GM21737 (cell line): ENCODE results near the gene LMCD1.

Experiments
- ATAC-seq: cut with Tn5 transposase; IDR thresholded peaks from one replicate; pipeline ENCODE4 v1.9.1; 2021; ENCODE audit warnings: mild to moderate bottlenecking, moderate library complexity; ENCODE audit not compliant: unreplicated experiment

The LMCD1 gene

DNA sequence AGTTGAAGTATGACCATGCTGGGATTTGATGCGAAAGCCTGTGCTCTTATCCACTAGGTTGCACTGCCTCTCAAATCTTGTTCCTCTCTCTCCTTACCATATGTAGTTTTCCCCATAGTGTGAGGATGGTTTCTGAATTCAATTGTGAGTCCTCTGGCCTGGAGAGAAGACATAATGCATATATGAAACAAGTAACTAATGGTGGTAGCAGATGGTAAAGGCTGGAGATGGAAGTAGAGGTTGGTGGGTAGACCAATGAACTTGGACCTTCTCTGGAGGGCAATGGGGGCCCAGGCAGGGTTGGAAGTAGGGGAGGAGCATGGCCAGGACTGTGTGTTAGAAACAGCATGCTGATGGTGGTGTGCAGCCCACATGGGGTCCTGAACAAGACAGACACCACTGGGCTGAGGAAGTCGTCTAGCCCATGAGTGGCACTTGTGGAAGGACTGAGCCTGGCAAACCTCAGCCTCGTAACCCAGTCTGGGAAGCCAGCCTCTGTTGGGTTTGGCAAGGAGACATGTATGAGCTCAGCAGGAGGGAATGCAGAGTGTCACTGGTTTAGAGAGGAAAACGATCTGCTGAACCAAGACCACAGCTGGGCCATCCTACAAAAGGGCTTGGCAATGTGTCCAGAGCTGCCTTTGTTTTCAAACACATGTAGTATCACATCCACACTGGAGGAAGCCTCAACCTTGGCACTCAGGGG lies 18.5 kb upstream of the LMCD1 start:
- ATAC-seq: no peak

DNA sequence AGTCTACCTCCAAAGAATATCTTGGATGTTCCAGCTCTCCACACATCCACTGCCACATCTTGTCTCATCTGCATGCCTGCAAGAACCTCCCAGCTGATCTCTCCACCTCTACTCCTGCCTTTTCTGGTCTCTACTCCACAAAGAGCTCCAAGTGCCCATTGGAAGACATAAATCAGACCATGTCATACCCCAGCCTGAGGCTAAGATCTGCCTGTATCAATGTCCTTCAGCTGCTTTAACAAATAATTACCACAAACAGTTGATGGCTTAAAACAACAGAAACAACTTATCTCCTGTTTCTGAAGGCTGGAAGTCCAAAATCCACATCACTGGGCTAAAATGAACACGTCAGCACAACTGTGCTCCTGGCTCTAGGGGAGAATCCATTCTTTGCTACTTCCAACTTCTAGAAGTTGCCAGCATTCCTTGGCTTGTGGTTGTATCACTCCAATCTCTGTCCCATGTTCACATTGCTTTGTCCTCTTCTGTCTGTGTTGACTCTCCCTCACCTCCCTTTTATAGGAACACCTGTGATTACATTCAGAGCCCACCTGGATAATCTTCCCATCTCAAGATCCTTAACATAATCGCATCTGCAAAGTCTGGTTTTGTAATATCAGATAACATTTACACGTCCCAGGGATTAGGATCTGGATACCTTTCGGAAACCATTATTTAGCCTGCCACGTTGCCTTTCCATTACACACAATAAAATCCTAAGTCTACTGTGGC lies 17.0 kb upstream of the LMCD1 start:
- no peak for ATAC-seq

DNA sequence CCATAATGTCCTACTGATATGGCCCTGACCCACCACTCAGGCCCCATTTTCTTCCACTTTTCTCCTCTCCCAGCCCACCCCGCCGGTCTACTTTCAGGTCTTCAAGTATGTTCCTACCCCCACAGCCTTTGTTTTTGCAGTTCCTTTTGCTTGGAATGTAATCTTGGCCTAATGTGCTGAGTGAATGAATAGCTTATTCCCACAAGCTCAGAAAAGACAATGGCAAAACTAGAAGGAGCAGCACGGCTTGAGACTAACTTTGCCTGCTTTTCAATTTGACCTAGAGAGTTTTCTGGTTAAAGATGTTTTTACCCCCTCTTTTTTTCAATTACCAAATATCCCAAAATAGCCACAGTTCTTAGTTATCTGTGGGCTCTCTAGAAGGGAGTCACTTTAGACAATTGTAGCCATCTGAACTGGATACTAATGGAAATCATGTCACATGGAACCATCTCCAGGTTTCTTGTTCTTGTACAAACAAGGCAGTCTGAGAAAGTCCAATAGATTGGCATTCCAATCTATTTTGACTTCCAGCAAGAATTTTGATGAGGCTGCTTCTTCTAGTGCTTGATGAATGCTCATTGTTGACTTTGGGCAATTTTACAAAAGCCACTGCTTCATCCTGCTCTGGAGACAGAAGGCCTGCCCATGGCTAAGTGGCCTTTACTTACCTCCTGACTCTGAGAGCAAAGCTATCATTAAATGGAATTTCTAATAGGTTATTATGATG lies 16.3 kb upstream of the LMCD1 start:
- no peak for ATAC-seq

DNA sequence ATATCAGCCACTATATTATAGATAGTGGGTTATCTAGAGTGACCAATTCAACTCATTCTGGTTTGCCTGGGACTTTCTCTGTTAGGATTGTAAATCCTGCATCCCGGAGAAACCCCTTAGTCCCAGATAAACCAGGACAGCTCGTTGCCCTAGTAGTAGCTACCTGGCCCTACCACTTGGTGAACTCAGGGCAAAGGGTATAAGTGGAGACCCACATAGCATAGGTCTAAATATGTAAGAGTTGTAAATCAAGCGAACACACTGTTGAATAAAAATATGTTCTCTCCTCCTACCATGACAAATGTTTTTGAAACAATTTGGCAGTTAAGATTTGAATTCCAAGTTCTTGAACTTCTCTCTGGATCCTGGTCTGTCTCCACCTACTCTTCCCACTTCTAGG lies 15.7 kb upstream of the LMCD1 start:
- no peak for ATAC-seq

DNA sequence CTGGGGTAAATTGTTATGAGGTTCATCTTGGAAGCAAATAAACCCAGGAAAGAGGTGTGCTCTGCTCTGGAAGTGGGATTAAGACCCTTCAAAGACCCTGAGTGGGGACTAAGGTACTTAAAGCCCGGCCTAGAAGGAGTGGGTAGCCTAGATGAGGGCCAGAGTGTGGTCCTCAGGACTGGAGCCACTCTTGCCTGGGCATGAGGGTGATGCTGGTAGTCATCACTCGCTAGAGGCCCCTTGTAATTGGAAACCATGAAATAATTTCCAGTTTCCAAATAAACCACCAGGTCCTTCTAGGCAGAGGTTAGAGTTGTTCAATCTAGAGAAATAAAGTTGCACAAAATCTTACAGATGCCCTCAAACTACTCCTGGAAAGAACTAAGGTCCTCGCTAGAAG lies 15.2 kb upstream of the LMCD1 start:
- ATAC-seq: no peak

DNA sequence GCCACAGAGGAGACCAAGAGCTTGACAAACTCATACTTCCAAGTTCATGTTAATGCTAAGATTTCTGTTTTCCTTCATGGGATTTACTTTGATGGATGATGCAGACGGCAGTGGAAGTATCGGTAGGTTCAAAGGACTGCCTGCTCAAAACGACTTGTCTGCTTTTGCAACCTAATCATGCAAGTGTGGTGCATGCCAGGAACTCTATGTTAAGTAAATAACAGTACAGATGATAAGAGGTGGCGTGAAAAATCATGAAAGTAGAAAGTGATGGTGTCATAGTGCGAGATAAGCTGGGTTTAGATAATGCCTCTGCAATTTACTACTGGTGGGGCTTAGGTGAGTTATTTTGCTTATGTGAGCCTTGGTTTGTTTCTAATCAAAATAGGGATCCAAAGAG lies 14.7 kb upstream of the LMCD1 start:
- ATAC-seq: no peak

DNA sequence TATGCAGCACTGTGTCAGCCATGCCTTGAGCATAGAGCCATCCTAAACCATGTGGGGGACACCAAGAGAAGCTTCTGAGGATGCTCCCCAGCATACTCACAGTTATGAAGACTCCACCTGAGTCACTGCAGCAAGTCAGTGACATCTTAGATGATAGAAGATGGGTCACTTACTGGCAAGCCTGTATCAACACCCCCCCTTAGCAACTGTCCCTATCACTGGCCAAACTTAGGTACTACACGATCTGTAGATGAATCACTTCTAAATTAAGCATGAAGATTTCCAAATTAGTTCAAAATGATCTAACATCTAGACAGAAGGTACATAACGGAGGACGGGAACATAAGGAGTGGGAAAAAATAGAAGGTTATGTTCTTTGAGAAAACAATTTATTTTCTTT lies 13.2 kb upstream of the LMCD1 start:
- ATAC-seq: no peak

DNA sequence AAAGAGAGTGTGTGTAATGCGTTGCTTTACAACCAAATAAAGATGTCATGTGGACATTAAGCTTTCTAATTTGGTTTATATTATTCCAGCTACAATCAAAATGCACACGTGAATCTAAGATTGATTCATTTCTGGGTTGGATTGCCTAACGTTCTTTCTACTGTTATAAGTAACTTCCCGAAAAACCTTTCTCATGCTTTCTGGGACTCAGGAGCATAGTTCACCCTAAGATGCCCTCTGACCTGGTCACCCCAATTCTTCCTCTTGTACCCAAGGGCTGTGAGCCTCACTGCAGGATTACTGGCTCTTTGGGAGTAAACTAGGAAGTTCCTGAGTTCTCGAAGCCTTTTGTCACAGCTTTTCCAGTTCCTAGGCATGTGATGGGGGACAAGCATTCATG lies 12.7 kb upstream of the LMCD1 start:
- ATAC-seq: no peak

DNA sequence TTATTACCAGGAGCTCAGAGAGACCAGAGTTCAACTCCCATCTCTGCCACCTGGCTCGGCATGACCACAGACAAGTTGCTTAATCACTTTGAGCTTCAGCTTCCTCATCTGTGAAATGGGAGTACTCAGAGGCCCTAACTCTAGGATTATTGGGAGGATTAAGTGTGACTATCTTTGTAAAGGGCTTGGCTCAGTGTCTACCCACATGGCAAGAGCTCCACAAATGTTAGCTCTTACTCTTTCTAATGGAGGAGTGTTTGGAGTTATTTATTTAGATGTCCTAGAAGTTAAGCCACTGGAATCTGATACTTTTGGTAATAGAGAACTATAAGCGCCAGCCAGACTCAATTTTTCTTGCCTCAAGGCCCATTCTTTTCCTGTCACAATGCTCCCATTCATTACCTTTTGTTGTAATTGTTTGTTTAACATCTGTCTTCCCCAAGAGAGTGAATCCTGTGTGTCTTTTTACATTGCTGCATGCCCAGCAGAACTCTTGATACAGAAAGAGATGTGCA lies 12.3 kb upstream of the LMCD1 start:
- ATAC-seq: no peak

DNA sequence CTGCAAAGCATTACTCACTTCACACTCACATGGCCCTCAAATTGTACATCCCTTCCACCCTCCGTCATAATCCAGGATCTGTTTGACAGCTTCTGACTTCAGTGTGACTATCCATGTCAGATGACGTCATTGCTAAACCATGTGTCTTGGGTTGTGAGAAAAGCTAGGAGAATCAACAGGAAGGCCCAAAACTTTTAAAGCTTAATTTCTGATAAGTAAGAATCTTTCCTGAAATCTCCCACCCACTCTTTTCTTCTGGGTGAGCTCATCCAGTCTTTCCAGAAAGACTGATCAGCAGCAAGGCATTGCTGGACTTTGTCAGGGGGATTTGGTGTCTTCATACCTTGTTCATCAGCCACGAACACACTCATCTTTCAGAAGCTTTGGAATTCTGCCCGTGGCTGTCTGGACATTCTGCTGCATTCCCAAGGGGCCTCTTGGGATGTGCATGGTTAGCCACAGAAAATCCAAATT lies 11.5 kb upstream of the LMCD1 start:
- ATAC-seq: no peak

DNA sequence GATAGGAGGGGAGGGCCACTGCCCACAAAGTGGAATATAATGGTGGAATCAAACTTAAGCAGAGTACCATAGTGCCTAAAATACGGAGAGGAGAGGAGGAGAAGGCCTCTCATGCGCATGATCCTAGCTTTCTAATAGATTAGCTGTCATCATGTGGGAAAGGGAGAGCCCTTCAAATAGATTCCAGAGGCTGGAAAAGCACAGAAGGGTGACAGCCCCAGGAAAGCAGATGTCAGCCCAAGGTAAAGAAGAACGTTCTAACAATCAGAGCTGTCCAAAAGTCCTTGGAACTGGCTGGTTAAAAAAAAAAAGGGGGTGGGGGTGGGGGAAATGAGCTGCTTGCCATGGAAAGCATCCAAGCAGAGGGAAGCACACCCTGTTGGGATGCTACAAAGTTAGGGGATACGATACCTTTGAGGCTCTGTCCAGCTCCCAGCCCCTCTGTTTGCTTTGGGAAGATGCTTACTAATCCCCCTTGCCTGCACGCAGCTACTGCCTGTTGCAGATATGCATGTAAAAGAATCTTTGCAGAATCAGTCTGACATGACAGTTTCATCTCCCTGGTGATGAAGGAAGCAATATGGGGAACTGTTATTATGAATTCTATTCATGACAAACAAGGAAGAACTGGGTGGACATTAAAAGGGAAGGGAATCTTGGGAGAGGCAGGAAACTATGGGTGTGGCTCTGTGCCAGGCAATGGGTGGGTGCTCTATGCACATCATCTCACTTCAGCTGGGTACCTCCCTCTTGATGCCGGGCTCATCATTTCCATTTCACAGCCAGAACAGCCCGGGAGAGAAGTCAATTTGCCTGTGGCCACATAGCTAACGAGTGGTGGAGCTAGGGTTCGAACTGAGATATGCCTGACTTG lies 10.1 kb upstream of the LMCD1 start:
- no peak for ATAC-seq

DNA sequence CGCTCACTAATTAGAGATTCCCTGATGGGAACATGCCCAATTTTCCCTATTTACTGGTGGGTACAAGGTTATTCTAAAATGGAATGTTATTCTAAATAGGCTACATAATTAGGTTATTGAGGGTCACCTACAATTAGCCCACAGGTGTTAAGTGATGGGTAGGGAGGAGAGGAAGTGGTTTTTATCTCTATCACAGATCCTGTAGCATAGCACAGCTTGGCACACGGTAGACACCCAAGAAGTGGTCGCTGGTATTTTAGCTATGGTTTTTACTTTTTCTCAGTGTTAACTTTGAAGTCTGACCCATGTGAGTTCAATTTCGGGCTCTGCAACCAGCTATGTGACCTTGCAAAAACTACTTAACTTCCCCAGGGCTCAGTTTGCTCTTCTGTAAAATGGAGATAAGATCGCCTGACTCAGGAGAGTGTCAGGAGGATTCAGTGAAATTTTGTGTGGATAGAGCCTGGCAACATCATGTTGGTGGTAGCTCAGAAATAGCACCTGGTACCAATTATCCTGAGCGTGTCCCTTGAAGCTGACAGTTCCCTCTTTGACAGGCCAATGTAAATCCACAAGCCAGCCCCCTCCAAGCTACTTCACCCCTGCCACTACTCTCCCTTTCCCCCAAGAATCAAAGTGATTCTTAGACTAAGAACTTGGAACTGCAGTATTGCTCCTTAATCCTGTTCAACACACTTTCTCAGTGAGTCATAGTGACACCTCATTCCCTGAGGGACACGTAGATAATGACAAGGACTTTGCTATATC lies 8.7 kb upstream of the LMCD1 start:
- ATAC-seq: no peak

DNA sequence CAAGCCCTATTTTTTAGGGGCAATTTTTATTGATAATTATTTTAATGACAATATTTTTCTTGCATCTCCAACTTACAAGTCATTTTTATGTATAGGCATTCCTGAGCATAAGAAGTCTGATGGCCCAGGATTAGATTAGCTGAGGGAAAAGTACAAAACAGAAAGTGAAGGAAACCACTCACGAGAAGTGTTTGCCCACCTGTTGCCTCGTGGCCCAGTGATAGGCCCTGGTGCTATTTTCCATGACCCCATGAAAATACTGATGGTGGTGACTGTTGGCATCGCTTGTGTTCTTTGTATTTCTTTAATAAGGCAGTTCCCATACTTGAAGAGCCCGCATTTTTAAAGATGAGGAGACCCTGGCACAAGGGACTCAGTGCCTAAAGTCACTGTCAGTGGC lies 7.9 kb upstream of the LMCD1 start:
- ATAC-seq: no peak

DNA sequence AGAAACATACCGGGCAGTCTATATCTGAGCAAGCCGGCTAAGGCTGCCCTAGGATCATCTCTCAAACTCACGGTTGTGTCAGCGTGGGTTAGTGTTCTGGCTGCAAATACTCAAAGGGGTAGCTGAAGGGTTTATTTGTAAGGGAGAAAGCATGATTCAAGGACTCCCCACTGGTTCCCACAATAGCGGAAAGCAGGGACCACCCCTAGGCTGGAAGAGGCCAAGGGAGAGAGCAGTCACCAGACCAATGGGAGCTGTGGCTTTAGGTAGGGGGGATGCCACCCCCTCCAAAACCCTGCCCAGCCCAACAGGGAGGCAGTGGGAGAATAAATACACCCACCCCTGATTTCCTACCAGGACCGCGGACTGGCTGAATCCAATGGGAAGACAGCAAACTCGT lies 7.3 kb upstream of the LMCD1 start:
- no peak for ATAC-seq

DNA sequence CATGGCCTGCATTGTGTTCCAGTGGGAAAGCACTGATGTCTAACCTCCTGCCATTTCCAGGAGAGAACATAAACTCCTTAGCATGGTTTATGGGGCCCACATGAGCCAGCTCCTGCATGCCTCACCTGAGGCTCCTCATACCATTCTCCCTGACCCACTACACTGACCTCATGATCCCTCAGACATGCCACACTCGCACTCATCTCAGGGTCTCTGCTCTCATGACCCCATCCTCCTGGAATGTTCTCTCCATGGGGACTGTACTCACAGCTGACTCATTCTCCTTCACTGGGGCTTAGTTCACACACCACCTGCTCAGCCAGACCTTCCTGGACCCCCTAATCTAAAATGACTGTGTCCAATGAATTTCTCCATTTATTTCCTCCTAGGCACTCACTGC lies 4.0 kb upstream of the LMCD1 start:
- ATAC-seq: no peak

DNA sequence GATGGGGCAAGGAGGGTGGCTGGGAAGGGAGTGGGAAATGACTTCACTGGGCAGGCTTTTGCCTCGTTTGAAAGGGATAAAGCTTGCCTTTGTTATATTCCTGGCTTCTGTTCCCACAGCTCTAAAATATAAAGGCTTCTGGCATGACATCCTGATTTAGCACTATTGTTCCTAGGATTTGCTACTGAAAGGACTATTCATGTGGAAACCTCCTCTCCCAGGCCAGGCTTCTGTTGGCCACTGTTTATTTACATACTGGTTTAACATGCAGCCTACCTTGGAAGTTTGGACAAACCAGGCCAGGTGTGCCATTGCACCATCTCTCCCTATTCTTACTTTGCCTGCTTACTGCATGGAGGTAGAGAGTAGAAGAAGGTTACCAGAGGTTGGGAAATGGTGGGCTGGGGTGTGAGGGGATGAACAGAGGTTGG lies 2.4 kb upstream of the LMCD1 start:
- no peak for ATAC-seq

DNA sequence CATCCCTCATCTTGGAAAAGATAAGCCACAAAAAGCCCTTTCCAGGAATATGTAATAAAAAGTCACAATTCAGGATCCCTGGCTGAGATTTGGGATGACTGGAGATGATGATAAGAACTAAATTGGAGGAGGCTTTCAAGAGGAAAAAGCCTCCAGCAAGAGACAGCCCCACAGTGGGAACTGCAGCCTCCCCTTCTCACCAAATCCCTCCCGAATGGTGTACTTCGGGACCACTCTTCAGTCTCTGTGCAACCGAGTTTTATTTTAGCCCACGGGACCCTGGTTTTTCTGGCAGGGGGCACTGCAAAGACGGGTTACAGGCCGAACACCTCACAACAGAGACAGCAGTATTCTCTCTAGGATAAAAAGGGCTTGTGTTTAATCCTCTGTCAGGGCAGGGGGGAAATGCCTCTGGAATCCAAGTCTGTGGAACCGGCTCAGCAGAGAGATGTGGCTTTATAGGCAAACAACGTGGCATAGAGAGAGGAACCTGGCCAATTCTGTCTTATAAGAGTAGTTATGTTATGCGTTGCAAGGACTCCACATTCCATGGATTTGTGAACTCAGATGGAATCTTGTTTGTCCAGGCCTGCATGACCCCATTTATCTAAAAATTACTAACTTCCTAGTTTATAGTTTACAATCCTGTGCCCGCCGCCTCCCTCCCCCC lies 1.2 kb upstream of the LMCD1 start:
- ATAC-seq: no peak

DNA sequence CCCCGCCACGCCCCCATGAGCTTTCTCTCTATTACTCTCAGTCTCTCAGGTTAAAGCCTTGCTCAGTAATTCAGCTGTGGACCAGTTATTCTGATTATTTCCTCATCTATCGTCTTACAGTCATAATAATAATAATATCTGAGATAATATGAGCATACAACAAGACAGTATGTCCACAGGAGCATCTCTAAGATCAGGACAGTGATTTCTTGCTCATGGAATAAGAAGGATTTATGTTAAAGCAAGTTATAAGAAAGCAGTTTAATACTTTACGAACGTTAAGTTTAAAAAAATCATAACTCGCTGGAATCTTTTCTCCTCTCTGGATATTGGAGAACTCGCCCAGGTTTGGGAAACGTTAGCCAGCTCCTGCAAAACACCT lies 643 bp upstream of the LMCD1 start:
- no peak for ATAC-seq

DNA sequence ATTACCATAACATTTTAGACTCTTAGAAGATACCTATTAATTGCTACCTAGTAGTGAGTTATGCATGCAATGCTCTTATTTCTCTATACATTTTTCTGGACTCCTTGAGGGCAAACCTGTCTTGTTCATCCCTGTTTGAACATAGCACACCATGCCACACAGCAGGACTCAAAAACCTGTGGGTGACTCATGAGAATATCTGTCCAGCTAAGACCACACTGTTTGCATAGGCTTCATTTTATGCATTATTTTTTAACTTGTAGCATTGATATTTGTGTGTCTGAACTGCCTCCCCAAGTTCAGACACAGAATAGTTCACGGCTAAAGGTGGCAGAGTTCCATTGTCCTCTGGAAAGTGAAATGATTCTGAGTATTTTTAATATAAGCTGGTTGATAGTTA lies 1.8 kb downstream of the LMCD1 start:
- ATAC-seq: no peak
